ENCODE measurements around the gene TM9SF1.

TM9SF1 gene

DNA sequence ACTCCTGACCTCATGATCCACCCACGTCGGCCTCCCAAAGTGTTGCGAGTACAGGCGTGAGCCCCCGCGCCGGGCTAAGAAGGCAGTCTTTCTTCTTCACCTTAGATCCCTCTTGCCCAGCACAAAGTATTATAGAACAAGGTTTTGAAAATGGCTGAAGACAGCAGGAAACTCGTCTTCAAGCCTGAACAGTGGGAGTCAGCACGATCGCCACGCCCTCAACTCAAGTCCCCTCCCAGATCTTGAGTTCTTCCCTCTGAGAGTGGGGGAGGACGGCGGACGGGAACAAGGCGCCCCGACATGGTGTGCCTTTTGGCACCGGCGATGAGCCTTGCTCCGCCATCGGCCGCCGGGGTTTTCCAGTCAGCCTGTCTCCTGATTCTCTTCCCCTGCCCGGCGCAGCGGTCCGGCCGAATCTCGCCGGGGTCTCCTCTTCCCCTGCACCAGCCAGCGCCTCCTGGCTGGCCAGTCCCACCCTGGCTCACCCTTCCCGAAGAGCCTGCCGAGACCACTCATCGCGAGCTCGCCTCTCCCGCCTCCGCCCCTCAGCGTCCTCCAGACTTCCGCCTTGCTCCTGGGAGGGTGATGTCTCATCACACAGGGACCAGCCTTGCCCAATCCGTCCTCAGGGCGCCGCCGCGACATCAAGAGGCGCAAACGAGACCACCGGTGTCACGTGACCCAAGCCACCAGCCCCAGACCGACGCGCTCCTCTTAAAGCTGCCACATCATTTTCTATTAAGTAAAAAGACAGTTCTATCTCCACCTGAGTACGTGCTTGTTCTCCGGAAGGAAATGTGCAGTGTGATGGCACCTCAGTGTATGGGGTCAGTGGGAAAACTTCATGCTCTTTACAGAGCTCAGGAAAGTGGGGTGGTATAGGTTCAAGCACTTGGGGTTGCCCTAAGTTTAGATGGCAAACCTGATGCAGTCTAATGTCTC is 18.0 kb upstream of the TM9SF1 start, which contains the start of gene CHMP4A:
Gene CHMP4A, minus strand, starts transcription at position 565 of the 942 bp plus-strand sequence. Its CDS starts 49 bp downstream, at position 516.
- TF ChIP-seq GATA3 (IDR thresholded peaks at IDR 0.05; ENCODE audit: low read depth, low read length), result no peak
- no peak for TF ChIP-seq GATA2 (IDR thresholded peaks at IDR 0.05; ENCODE audit: low read depth, low read length)

DNA sequence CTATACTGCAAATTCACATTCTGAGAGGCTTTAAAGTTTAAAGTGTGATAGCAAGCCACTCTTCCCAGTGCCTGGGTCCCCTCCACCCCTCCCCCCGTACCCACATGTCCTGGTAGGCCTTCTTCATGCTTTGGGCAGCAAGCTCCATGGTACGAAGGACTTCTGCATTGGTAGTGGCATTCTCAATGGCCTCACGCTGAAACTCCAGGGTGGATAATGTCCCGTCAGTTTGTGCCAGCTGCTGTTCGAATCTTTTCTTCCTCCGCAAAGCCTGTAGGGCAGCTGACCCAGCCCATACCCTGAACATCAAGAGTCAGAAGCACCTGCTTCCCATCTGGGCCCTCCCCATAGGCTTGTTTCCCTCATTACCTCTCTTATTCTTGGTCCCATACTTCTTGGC is 16.1 kb upstream of the TM9SF1 start:
- TF ChIP-seq GATA2 (IDR thresholded peaks at IDR 0.05; ENCODE audit: low read depth, low read length) (no peak), GATA3 (IDR thresholded peaks at IDR 0.05; ENCODE audit: low read depth, low read length) (no peak)

- no peak for TF ChIP-seq GATA3 (IDR thresholded peaks at IDR 0.05; ENCODE audit: low read depth, low read length)
- TF ChIP-seq GATA2 (IDR thresholded peaks at IDR 0.05; ENCODE audit: low read depth, low read length), result no peak
Measured at GRCh38 chr14:24207625-24208024, 12.4 kb upstream of the TM9SF1 start.

DNA sequence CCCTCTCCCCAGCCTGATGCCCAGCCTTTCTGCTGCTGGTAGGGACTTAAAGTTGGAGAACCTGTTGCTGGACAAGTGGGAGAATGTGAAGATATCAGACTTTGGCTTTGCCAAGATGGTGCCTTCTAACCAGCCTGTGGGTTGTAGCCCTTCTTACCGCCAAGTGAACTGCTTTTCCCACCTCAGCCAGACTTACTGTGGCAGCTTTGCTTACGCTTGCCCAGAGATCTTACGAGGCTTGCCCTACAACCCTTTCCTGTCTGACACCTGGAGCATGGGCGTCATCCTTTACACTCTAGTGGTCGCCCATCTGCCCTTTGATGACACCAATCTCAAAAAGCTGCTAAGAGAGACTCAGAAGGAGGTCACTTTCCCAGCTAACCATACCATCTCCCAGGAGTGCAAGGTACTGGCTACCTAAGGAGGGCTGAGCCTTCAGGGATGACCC is 11.9 kb upstream of the TM9SF1 start:
- TF ChIP-seq GATA2 (IDR thresholded peaks at IDR 0.05; ENCODE audit: low read depth, low read length) (no peak), GATA3 (IDR thresholded peaks at IDR 0.05; ENCODE audit: low read depth, low read length) (no peak)

DNA sequence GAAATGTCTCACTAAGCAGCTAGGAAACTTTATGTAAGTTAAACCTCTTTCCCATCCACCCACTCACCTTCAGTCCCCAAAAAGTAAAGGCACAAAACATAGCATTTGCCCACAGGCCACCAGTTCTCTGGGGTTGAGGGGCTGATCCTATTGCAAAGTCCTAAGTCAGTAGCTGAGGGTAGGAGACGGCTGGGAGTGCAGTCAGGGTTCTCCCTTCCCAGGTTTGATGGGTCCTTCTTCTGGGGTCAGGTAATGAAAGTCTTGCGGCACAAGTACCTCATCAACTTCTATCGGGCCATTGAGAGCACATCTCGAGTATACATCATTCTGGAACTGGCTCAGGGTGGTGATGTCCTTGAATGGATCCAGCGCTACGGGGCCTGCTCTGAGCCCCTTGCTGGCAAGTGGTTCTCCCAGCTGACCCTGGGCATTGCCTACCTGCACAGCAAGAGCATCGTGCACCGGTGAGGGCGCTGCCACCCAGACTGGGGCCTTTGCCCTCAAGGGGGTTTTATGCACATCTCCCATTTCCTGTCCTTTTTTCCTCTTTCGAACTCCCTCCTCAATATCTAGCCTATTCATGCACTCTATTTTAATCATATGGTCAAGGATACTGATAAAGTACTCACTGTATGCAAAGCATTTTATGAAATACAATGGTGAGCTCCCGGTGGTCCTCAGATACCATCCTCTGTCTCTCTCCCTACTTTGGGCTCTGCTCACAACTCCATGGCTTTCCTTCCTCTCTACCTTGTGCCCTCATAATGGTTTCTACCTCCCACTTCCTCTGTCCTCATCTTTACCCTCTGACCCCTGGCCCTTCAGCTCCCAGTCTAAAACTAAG is 11.2 kb upstream of the TM9SF1 start:
- no peak for TF ChIP-seq GATA3 (IDR thresholded peaks at IDR 0.05; ENCODE audit: low read depth, low read length)
- no peak for TF ChIP-seq GATA2 (IDR thresholded peaks at IDR 0.05; ENCODE audit: low read depth, low read length)

GRCh38 chr14:24204163-24205146 is 9.2 kb upstream of the TM9SF1 start:
- TF ChIP-seq GATA3 (IDR thresholded peaks at IDR 0.05; ENCODE audit: low read depth, low read length) (no peak), GATA2 (IDR thresholded peaks at IDR 0.05; ENCODE audit: low read depth, low read length) (no peak)

- TF ChIP-seq GATA2 (IDR thresholded peaks at IDR 0.05; ENCODE audit: low read depth, low read length) (no peak), GATA3 (IDR thresholded peaks at IDR 0.05; ENCODE audit: low read depth, low read length) (no peak)
Measured at GRCh38 chr14:24198814-24199524, 3.7 kb upstream of the TM9SF1 start.

DNA sequence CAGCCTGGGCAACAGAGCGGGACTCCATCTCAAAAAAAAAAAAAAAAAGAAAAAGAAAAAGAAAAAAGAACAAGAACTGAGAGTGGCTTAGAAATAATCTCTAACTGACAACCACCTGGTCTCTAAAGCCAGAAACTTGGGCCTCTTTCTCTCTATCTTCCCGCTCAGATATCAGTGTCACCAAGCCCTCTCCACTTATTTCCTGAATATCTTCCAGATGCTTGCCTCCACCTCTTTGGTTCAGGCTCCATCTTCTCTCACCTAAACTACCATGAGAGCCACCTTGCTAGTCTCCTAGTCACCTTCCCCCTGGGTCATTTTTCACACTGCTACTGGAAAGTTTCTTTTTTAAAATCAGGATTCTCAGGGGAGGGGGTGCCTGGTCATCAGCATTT is 1.8 kb upstream of the TM9SF1 start:
- TF ChIP-seq GATA3 (IDR thresholded peaks at IDR 0.05; ENCODE audit: low read depth, low read length) (no peak), GATA2 (IDR thresholded peaks at IDR 0.05; ENCODE audit: low read depth, low read length) (no peak)

GRCh38 chr14:24196071-24197055 is 1.1 kb upstream of the TM9SF1 start:
- no peak for TF ChIP-seq GATA3 (IDR thresholded peaks at IDR 0.05; ENCODE audit: low read depth, low read length)

- TF ChIP-seq GATA2 (IDR thresholded peaks at IDR 0.05; ENCODE audit: low read depth, low read length) (no peak), GATA3 (IDR thresholded peaks at IDR 0.05; ENCODE audit: low read depth, low read length) (no peak)
Measured at GRCh38 chr14:24194873-24195185, 412 bp downstream of the TM9SF1 start.

DNA sequence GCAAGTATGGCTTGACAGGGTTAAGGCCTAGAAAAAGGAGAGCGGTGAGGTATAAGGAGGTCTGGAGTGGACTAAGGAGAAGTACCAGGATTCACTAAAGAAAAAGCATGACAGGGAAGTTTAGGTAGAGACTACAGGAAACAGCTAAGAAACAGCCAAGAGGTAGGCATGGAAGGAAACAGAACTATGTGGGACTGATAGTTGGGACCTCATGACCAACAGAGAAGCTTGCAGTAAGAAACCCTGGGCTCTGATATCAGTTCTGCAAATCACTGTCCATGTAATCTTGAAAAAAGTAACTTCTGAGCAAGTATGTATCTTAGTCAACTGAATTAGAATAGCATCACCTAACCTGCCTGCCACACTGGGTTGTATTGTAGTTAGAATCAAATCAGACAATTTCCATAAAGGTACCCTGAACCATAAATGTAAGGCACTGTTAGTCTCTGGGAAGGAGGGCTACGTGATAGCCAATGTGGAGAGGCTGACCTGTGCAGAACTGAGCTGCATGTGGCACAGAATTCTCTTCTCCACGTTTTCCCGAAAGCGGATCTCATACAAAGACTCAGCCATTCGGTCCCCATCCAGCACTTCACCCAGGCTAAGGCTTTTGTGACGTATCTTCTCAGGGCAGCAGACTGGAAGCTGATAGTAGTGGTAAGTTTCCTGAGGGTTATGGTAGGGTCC is 912 bp downstream of the TM9SF1 start:
- no peak for TF ChIP-seq GATA3 (IDR thresholded peaks at IDR 0.05; ENCODE audit: low read depth, low read length)
- TF ChIP-seq GATA2 (IDR thresholded peaks at IDR 0.05; ENCODE audit: low read depth, low read length), result no peak
